B cell (primary cell): ENCODE data around the gene ABL1. TPM values are rescaled to one million over a fixed set of nuclear protein-coding genes. Genes with fewer than 3 reads are reported as not detected.

Experiments
- ATAC-seq: fragments of 200-7000 bp; cut with Tn5 transposase; one replicate; pipeline ENCODE4 v1.10.0; 2021; ENCODE audit warnings: low read depth, mild to moderate bottlenecking, moderate number of reproducible peaks, moderate library complexity
- CTCF ChIA-PET: fragments of 350-600 bp; sonication (Branson Sonifier 250); formaldehyde crosslinking; loops from one replicate; lab custom pipeline; 2021; ENCODE audit warnings: antibody characterized with exemption, inconsistent platforms; lab: Charles Lee
- POLR2A ChIA-PET: fragments of 350-600 bp; sonication (Branson Sonifier 250); formaldehyde crosslinking; loops from one replicate; lab custom pipeline; 2021; ENCODE audit warnings: antibody characterized with exemption; lab: Charles Lee
- DNase-seq: peaks from one replicate; pipeline ENCODE4 v3.0.0; 2013
- H2AFZ ChIP-seq: 2 replicates; pipeline ENCODE4 v1.6.1; 2012; ENCODE audit warnings: mild to moderate bottlenecking, low read depth, low read length; ENCODE audit not compliant: insufficient read depth, poor library complexity, severe bottlenecking
- H3K27ac ChIP-seq, 2 donors: 1 replicate in 1 of 2; 2 replicates in 1 of 2; pipeline ENCODE4 v1.5.1; 2012 to 2013; ENCODE audit warnings: low read length in 2 of 2, mild to moderate bottlenecking in 2 of 2, moderate library complexity in 1 of 2
- H3K27me3 ChIP-seq, 4 experiments: fragments of 200-600 bp in 1 of 4; sonication (generic) in 1 of 4; replicated peaks in 1 of 4; 1 replicate in 2 of 4; 2 replicates in 2 of 4; pipeline versions ENCODE4 v1.6.1 to v1.7.0; 2013 to 2016; ENCODE audit warnings: low read length in 3 of 4, mild to moderate bottlenecking in 2 of 4, mixed read lengths in 1 of 4, moderate library complexity in 1 of 4; ENCODE audit not compliant: insufficient read depth in 4 of 4, control insufficient read depth in 3 of 4; ENCODE audit errors: control extremely low read depth in 1 of 4
- H3K36me3 ChIP-seq, 2 experiments: replicated peaks in 1 of 2; 1 replicate in 1 of 2; 2 replicates in 1 of 2; pipeline versions ENCODE4 v1.6.1 to v1.7.1; 2013; ENCODE audit warnings: low read length in 1 of 2; ENCODE audit not compliant: insufficient read depth in 2 of 2, control insufficient read depth in 1 of 2; ENCODE audit errors: control extremely low read depth in 1 of 2, extremely low read depth in 1 of 2
- H3K4me1 ChIP-seq, 2 donors: fragments of 200-600 bp in 1 of 2; sonication (generic) in 1 of 2; 1 replicate in 1 of 2; 2 replicates in 1 of 2; pipeline versions ENCODE4 v1.5.1 to v1.6.1; 2013 to 2017; ENCODE audit warnings: low read length in 2 of 2; ENCODE audit not compliant: control insufficient read depth in 2 of 2, insufficient read depth in 2 of 2
- H3K4me2 ChIP-seq: replicated peaks from 2 replicates; pipeline ENCODE3; 2012; ENCODE audit warnings: mild to moderate bottlenecking, low read depth, low read length; ENCODE audit not compliant: poor library complexity, severe bottlenecking
- H3K4me3 ChIP-seq, 5 experiments: fragments of 200-600 bp in 1 of 5; sonication (generic) in 1 of 5; 1 replicate in 3 of 5; 2 replicates in 2 of 5; pipeline versions ENCODE4 v1.5.1 to v1.7.0; 2011 to 2016; ENCODE audit warnings: low read length in 4 of 5, mild to moderate bottlenecking in 4 of 5, low read depth in 2 of 5, control low read depth in 1 of 5, moderate library complexity in 1 of 5; ENCODE audit not compliant: insufficient read depth in 1 of 5; ENCODE audit errors: control extremely low read depth in 1 of 5, extremely low read depth in 1 of 5
- H3K79me2 ChIP-seq: fragments of 200-600 bp; sonication (generic); one replicate; pipeline ENCODE4 v1.6.0; 2016; ENCODE audit warnings: low read length; ENCODE audit not compliant: control insufficient read depth, insufficient read depth
- H3K9ac ChIP-seq: fragments of 200-600 bp; sonication (generic); 2 replicates; pipeline ENCODE4 v1.6.1; 2017; ENCODE audit warnings: mild to moderate bottlenecking, low read length, moderate library complexity
- H3K9me3 ChIP-seq, 3 donors: one replicate each; pipeline versions ENCODE4 v1.6.1 to v1.7.1; 2013; ENCODE audit warnings: low read length in 2 of 3; ENCODE audit not compliant: control insufficient read depth in 2 of 3, insufficient read depth in 1 of 3; ENCODE audit errors: control extremely low read depth in 1 of 3
- H4K20me1 ChIP-seq: 2 replicates; pipeline ENCODE4 v1.6.0; 2012; ENCODE audit warnings: mild to moderate bottlenecking, low read length; ENCODE audit not compliant: insufficient read depth, control insufficient read depth, poor library complexity, severe bottlenecking
- H3K27ac Mint-ChIP-seq: one replicate; pipeline ENCODE4 v1.8.0; 2021; ENCODE audit warnings: mixed read lengths
- H3K27me3 Mint-ChIP-seq: one replicate; pipeline ENCODE4 v1.8.0; 2021; ENCODE audit warnings: mixed read lengths
- H3K4me1 Mint-ChIP-seq: one replicate; pipeline ENCODE4 v1.8.0; 2021; ENCODE audit warnings: mixed read lengths
- H3K4me3 Mint-ChIP-seq: one replicate; pipeline ENCODE4 v1.8.0; 2021; ENCODE audit warnings: mixed read lengths
- H3K9me3 Mint-ChIP-seq: one replicate; pipeline ENCODE4 v1.8.0; 2022; ENCODE audit warnings: mixed read lengths; ENCODE audit not compliant: insufficient read depth
- EZH2 ChIP-seq: IDR thresholded peaks from 2 replicates; pipeline ENCODE4 v1.6.1; 2012; ENCODE audit warnings: borderline replicate concordance, low read depth, mild to moderate bottlenecking, moderate library complexity, low read length; ENCODE audit not compliant: insufficient read depth, poor library complexity, severe bottlenecking
- WGBS: methylation state at CpG from one replicate; pipeline ENCODE4 v1.1.5; 2013; ENCODE audit warnings: missing lambda C conversion rate; ENCODE audit not compliant: insufficient coverage; 5-methylcytosine and 5-hydroxymethylcytosine counted together
- intact Hi-C: fragments of 100-400 bp; cut with micrococcal nuclease; formaldehyde crosslinking; loops from one replicate; pipeline ENCODE4 v1.10.0; 2022
- polyA plus RNA-seq: library from polyadenylated mRNA; depleted of rRNA; stranded (reverse); fragments of >200 nt; gene quantifications from 2 replicates; pipeline ENCODE4 v1.2.3, GENCODE V29; 2012
- total RNA-seq, 2 donors: library from RNA; stranded (reverse); fragments of 120-200 nt in 1 of 2; gene quantifications; 1 replicate in 1 of 2; 2 replicates in 1 of 2; pipeline versions ENCODE4 v1.2.3 to v1.2.4, GENCODE V29; 2013 to 2022
- TF ChIP-seq, protein P1 (sequence below): fragments of 200-600 bp; IDR thresholded peaks from one replicate; pipeline ENCODE4 v1.8.0; 2022; ENCODE audit warnings: antibody characterized with exemption, mild to moderate bottlenecking

Gene ABL1
- total and polyA plus RNA-seq, 2 donors (not counting 1 experiment from before 2014, with no cell fraction given) = 11.9 to 46.0 TPM

DNA sequence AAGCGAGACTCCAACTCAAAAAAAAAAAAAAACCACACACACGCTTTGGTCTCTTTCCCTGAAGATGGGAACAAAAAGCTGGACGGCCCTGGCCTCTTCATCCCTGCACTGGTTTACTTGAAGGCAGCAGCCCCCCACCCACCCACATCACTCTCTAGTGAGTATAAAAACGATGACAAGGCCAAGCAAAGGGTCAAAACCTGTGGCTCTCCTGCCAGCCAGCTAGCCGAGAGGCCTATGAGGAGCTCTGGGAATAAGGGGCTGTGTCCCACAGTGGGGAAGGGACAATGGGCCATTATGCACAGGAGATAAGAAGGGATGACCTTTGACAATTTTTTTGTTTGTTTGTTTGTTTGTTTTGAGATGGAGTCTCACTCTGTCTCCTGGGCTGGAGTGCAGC, 48.4 kb downstream of the ABL1 start:
- WGBS = 100% methylated on average over 2 of the region's 5 CpGs
- intact Hi-C loops = no loop called here
- no peak overlapping the region for H3K27ac Mint-ChIP-seq
- H3K9me3 ChIP-seq = no peaks in the 10 kb centered on the region
- no peak overlapping the region for H3K4me3 Mint-ChIP-seq
- ATAC-seq = no peak
- POLR2A ChIA-PET = interaction anchor here (0.7 kb wide), 1 partner anchor 637 kb away, joined by 4 read pairs; no protein-coding TSS in a partner anchor
- DNase-seq = no peak
- no peaks in the 10 kb centered on the region for H3K79me2 ChIP-seq
- no peak overlapping the region for H3K27ac ChIP-seq
- H4K20me1 ChIP-seq = no peaks in the 10 kb centered on the region
- H3K9me3 Mint-ChIP-seq = no peaks in the 10 kb centered on the region
- no peaks in the 10 kb centered on the region for H3K27me3 Mint-ChIP-seq
- H3K4me1 Mint-ChIP-seq = no peaks in the 10 kb centered on the region
- CTCF ChIA-PET = no interaction called here
- H3K36me3 ChIP-seq = peaks cover 0 to 72% of the 10 kb centered on the region in 2 experiments
- no peaks in the 10 kb centered on the region for H3K4me1 ChIP-seq
- H3K4me3 ChIP-seq = no peak overlapping the region
- no peaks in the 10 kb centered on the region for H3K27me3 ChIP-seq
- no peak overlapping the region for H2AFZ ChIP-seq
- H3K9ac ChIP-seq = no peak overlapping the region
- TF ChIP-seq EZH2 = no peak
- TF ChIP-seq, protein P1, sequence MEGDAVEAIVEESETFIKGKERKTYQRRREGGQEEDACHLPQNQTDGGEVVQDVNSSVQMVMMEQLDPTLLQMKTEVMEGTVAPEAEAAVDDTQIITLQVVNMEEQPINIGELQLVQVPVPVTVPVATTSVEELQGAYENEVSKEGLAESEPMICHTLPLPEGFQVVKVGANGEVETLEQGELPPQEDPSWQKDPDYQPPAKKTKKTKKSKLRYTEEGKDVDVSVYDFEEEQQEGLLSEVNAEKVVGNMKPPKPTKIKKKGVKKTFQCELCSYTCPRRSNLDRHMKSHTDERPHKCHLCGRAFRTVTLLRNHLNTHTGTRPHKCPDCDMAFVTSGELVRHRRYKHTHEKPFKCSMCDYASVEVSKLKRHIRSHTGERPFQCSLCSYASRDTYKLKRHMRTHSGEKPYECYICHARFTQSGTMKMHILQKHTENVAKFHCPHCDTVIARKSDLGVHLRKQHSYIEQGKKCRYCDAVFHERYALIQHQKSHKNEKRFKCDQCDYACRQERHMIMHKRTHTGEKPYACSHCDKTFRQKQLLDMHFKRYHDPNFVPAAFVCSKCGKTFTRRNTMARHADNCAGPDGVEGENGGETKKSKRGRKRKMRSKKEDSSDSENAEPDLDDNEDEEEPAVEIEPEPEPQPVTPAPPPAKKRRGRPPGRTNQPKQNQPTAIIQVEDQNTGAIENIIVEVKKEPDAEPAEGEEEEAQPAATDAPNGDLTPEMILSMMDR = no peak
- H3K4me2 ChIP-seq = no peak overlapping the region

DNA sequence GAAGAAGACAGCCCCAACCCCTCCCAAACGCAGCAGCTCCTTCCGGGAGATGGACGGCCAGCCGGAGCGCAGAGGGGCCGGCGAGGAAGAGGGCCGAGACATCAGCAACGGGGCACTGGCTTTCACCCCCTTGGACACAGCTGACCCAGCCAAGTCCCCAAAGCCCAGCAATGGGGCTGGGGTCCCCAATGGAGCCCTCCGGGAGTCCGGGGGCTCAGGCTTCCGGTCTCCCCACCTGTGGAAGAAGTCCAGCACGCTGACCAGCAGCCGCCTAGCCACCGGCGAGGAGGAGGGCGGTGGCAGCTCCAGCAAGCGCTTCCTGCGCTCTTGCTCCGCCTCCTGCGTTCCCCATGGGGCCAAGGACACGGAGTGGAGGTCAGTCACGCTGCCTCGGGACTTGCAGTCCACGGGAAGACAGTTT, 49.1 kb downstream of the ABL1 start:
- no peak overlapping the region for H3K4me2 ChIP-seq
- H3K79me2 ChIP-seq = no peaks in the 10 kb centered on the region
- no peaks in the 10 kb centered on the region for H3K4me1 Mint-ChIP-seq
- H3K27ac ChIP-seq = no peak overlapping the region
- POLR2A ChIA-PET = no interaction called here
- H3K4me3 ChIP-seq = no peak overlapping the region
- H3K9me3 Mint-ChIP-seq = no peaks in the 10 kb centered on the region
- WGBS = 97% methylated on average over 23 of the region's 25 CpGs
- H3K27me3 ChIP-seq = no peaks in the 10 kb centered on the region
- no peak overlapping the region for H2AFZ ChIP-seq
- H3K9ac ChIP-seq = no peak overlapping the region
- H3K27ac Mint-ChIP-seq = no peak overlapping the region
- no peaks in the 10 kb centered on the region for H3K4me1 ChIP-seq
- no peak for TF ChIP-seq EZH2
- TF ChIP-seq, protein P1 = no peak
- H3K27me3 Mint-ChIP-seq = no peaks in the 10 kb centered on the region
- ATAC-seq (no peak), DNase-seq (no peak)
- intact Hi-C loops = no loop called here
- CTCF ChIA-PET = no interaction called here
- no peaks in the 10 kb centered on the region for H3K9me3 ChIP-seq
- no peaks in the 10 kb centered on the region for H4K20me1 ChIP-seq
- no peak overlapping the region for H3K4me3 Mint-ChIP-seq
- H3K36me3 ChIP-seq = peaks cover 0 to 68% of the 10 kb centered on the region in 2 experiments
